IMR-90 (cell line): Measurements from ENCODE around the gene CHMP4B. TPM values are rescaled to one million over a fixed set of nuclear protein-coding genes. Genes with fewer than 3 reads are reported as not detected.

Experiments used
- ATAC-seq: fragments of 200-7000 bp; cut with Tn5 transposase; 2 replicates; pipeline ENCODE4 v1.9.1; 2020; ENCODE audit warnings: low read depth, mild to moderate bottlenecking, moderate library complexity
- BruUV-seq: library from RNA; stranded (reverse); fragments of 400-500 nt; replicated peaks from 2 replicates; lab custom pipeline; 2021; lab: Mats Ljungman, UMichigan
- CTCF ChIA-PET: fragments of 300-600 bp; formaldehyde crosslinking; extraction: SDS; loops from one replicate; lab custom pipeline; 2021; ENCODE audit warnings: antibody characterized with exemption; lab: Yijun Ruan, JAX
- POLR2A ChIA-PET: fragments of 300-600 bp; sonication (Branson Sonifier 250); formaldehyde crosslinking; loops from one replicate; lab custom pipeline; 2022; ENCODE audit warnings: antibody characterized with exemption; ENCODE audit not compliant: unreplicated experiment; lab: Charles Lee
- DNase-seq: peaks from one replicate; pipeline ENCODE4 v3.0.0; 2013
- H2AFZ ChIP-seq: replicated peaks from 2 replicates; pipeline ENCODE3; 2013; ENCODE audit warnings: low read length, mild to moderate bottlenecking; ENCODE audit not compliant: poor library complexity
- H2AK5ac ChIP-seq: 2 replicates; pipeline ENCODE4 v1.6.1; 2013; ENCODE audit warnings: low read depth, low read length, inconsistent platforms
- H2AK9ac ChIP-seq: replicated peaks from 2 replicates; pipeline ENCODE3; 2013; ENCODE audit warnings: mild to moderate bottlenecking, low read depth, low read length, moderate library complexity; ENCODE audit not compliant: poor library complexity
- H2BK120ac ChIP-seq: 2 replicates; pipeline ENCODE4 v1.6.1; 2013; ENCODE audit warnings: low read depth, low read length, inconsistent platforms
- H2BK15ac ChIP-seq: 3 replicates; pipeline ENCODE4 v1.6.1; 2013; ENCODE audit warnings: low read depth, low read length, inconsistent platforms
- H2BK20ac ChIP-seq: 2 replicates; pipeline ENCODE4 v1.6.1; 2013; ENCODE audit warnings: low read depth, mild to moderate bottlenecking, inconsistent platforms, low read length, moderate library complexity
- H2BK5ac ChIP-seq: 2 replicates; pipeline ENCODE4 v1.6.1; 2013; ENCODE audit warnings: mild to moderate bottlenecking, low read depth, low read length, inconsistent platforms; ENCODE audit not compliant: poor library complexity, severe bottlenecking
- H3K14ac ChIP-seq: replicated peaks from 2 replicates; pipeline ENCODE4 v1.6.1; 2013; ENCODE audit warnings: low read depth, low read length, inconsistent platforms
- H3K18ac ChIP-seq: 2 replicates; pipeline ENCODE4 v1.6.1; 2013; ENCODE audit warnings: low read depth, low read length, control low read depth
- H3K23ac ChIP-seq: 2 replicates; pipeline ENCODE4 v1.6.1; 2013; ENCODE audit warnings: low read depth, low read length, inconsistent platforms
- H3K27ac ChIP-seq: 2 replicates; pipeline ENCODE4 v1.5.1; 2013; ENCODE audit warnings: mild to moderate bottlenecking, control low read depth, low read length; ENCODE audit not compliant: insufficient read depth
- H3K27me3 ChIP-seq: 2 replicates; pipeline ENCODE4 v1.6.1; 2013; ENCODE audit warnings: low read length; ENCODE audit not compliant: control insufficient read depth, insufficient read depth
- H3K36me3 ChIP-seq: 2 replicates; pipeline ENCODE4 v1.6.1; 2013; ENCODE audit warnings: low read length, mixed read lengths; ENCODE audit not compliant: control insufficient read depth, insufficient read depth
- H3K4ac ChIP-seq: 2 replicates; pipeline ENCODE4 v1.6.1; 2013; ENCODE audit warnings: low read depth, low read length, inconsistent platforms
- H3K4me1 ChIP-seq: 2 replicates; pipeline ENCODE4 v1.6.1; 2013; ENCODE audit warnings: low read length, mixed read lengths; ENCODE audit not compliant: control insufficient read depth, insufficient read depth
- H3K4me2 ChIP-seq: 2 replicates; pipeline ENCODE4 v1.6.1; 2013; ENCODE audit warnings: low read depth, mild to moderate bottlenecking, control low read depth, low read length, moderate library complexity
- H3K4me3 ChIP-seq: 2 replicates; pipeline ENCODE4 v1.5.1; 2013; ENCODE audit warnings: low read depth, mild to moderate bottlenecking, control low read depth, low read length, moderate library complexity; ENCODE audit not compliant: insufficient read depth
- H3K56ac ChIP-seq: 2 replicates; pipeline ENCODE4 v1.6.1; 2013; ENCODE audit warnings: low read length, inconsistent platforms; ENCODE audit not compliant: insufficient read depth; ENCODE audit errors: extremely low read depth
- H3K79me1 ChIP-seq, 2 experiments: 2 replicates each; pipeline ENCODE4 v1.6.1; 2013; ENCODE audit warnings: low read length in 2 of 2, inconsistent platforms in 1 of 2, low read depth in 1 of 2
- H3K9ac ChIP-seq: 2 replicates; pipeline ENCODE4 v1.6.1; 2013; ENCODE audit warnings: low read depth, low read length, control low read depth
- H3K9me1 ChIP-seq: 2 replicates; pipeline ENCODE4 v1.6.1; 2013; ENCODE audit warnings: low read length, inconsistent platforms; ENCODE audit not compliant: insufficient read depth
- H3K9me3 ChIP-seq: 2 replicates; pipeline ENCODE4 v1.6.1; 2013; ENCODE audit warnings: low read length; ENCODE audit not compliant: control insufficient read depth, insufficient read depth
- H4K20me1 ChIP-seq: 2 replicates; pipeline ENCODE4 v1.6.1; 2013; ENCODE audit warnings: low read length, inconsistent platforms; ENCODE audit not compliant: insufficient read depth
- H4K5ac ChIP-seq: 2 replicates; pipeline ENCODE4 v1.6.1; 2013; ENCODE audit warnings: mild to moderate bottlenecking, low read depth, low read length, control low read depth
- H4K8ac ChIP-seq, 2 experiments: 2 replicates each; pipeline ENCODE4 v1.6.1; 2013; ENCODE audit warnings: low read depth in 2 of 2, low read length in 2 of 2, control low read depth in 1 of 2, inconsistent platforms in 1 of 2
- H4K91ac ChIP-seq: 2 replicates; pipeline ENCODE4 v1.6.1; 2013; ENCODE audit warnings: low read depth, low read length, inconsistent platforms; ENCODE audit not compliant: insufficient read depth
- BHLHE40 ChIP-seq: fragments of 150-350 bp; IDR thresholded peaks from 2 replicates; pipeline ENCODE4 v1.6.1; 2016; ENCODE audit warnings: mild to moderate bottlenecking, low read depth, low read length
- CEBPB ChIP-seq: IDR thresholded peaks from 2 replicates; pipeline ENCODE4 v1.6.1; 2012; ENCODE audit warnings: low read depth, low read length, improper control_type of control experiment
- CHD1 ChIP-seq: IDR thresholded peaks from 2 replicates; pipeline ENCODE4 v1.6.1; 2012; ENCODE audit warnings: low read depth, low read length, improper control_type of control experiment
- MAFK ChIP-seq: IDR thresholded peaks from 2 replicates; pipeline ENCODE4 v1.6.1; 2012; ENCODE audit warnings: low read depth, low read length, improper control_type of control experiment
- MXI1 ChIP-seq: IDR thresholded peaks from 2 replicates; pipeline ENCODE4 v1.6.1; 2012; ENCODE audit warnings: low read depth, mild to moderate bottlenecking, low read length, moderate library complexity, borderline replicate concordance
- RAD21 ChIP-seq: IDR thresholded peaks from 2 replicates; pipeline ENCODE4 v1.6.1; 2012; ENCODE audit warnings: low read length, improper control_type of control experiment
- RCOR1 ChIP-seq: IDR thresholded peaks from 2 replicates; pipeline ENCODE4 v1.6.1; 2012; ENCODE audit warnings: mild to moderate bottlenecking, low read length, improper control_type of control experiment; ENCODE audit not compliant: insufficient replicate concordance
- RFX5 ChIP-seq: IDR thresholded peaks from 2 replicates; pipeline ENCODE4 v1.8.0; 2012; ENCODE audit warnings: low read depth, mild to moderate bottlenecking, low read length, moderate library complexity
- SMC3 ChIP-seq: fragments of 150-350 bp; IDR thresholded peaks from 2 replicates; pipeline ENCODE4 v1.6.1; 2016; ENCODE audit warnings: low read depth, mild to moderate bottlenecking, antibody characterized with exemption, low read length, moderate library complexity
- USF2 ChIP-seq: fragments of 150-350 bp; IDR thresholded peaks from 2 replicates; pipeline ENCODE4 v1.6.1; 2017; ENCODE audit warnings: mild to moderate bottlenecking, antibody characterized with exemption, low read length, low read depth
- WGBS, 2 experiments: methylation state at CpG; one replicate each; pipeline versions ENCODE4 v1.1.5 to v1.1.7; 2013; ENCODE audit warnings: missing lambda C conversion rate in 2 of 2; ENCODE audit not compliant: insufficient read length in 1 of 2; ENCODE audit errors: extremely low coverage in 2 of 2; 5-methylcytosine and 5-hydroxymethylcytosine counted together
- dilution Hi-C: fragments of 300-500 bp; cut with HindIII; formaldehyde crosslinking; loops from one replicate; pipeline ENCODE4 v1.14.3; 2018; ENCODE audit warnings: low sequenced_read_pairs; ENCODE audit not compliant: unreplicated experiment
- in situ Hi-C: fragments of 300-500 bp; cut with MboI; formaldehyde crosslinking; loops from 3 replicates; pipeline ENCODE4 v1.14.3; 2019; ENCODE audit warnings: low sequenced_read_pairs, inconsistent platforms, mixed read lengths
- intact Hi-C: fragments of 100-400 bp; cut with micrococcal nuclease; formaldehyde crosslinking; loops from 2 replicates; pipeline ENCODE4 v1.10.0; 2022
- polyA plus RNA-seq, 3 experiments: library from polyadenylated mRNA; depleted of rRNA; stranded (reverse); fragments of >200 nt; gene quantifications; 2 replicates each; pipeline ENCODE4 v1.2.3, GENCODE V29; 2012; ENCODE audit warnings: low replicate concordance in 1 of 3
- total RNA-seq: library from RNA; depleted of rRNA; stranded (reverse); fragments of >200 nt; gene quantifications from 2 replicates; pipeline ENCODE4 v1.2.3, GENCODE V29; 2012

Gene CHMP4B
- total and polyA plus RNA-seq, 2 of the 4 experiments (the other 2 are of a cell fraction), result 30.3 to 94.8 TPM

- no peak for TF ChIP-seq CEBPB
- no peak for TF ChIP-seq MXI1
Measured at GRCh38 chr20:33825340-33826269, 14.5 kb downstream of the CHMP4B start (continued).

- Histone ChIP-seq H2AFZ (no peak overlapping the region), H3K4me2 (no peak overlapping the region; the same call in 1 of the 2 replicates), H2BK120ac (no peak overlapping the region), H3K9me1 (peaks cover 51% of the 10 kb centered on the region), H3K18ac (no peak overlapping the region), H3K4ac (no peak overlapping the region), H4K8ac (no peak overlapping the region), H3K14ac (no peak overlapping the region), H3K23ac (no peak overlapping the region), H3K9ac (no peak overlapping the region), H2BK20ac (no peak overlapping the region), H2AK5ac (no peak overlapping the region), H3K27ac (no peak overlapping the region), H4K5ac (no peak overlapping the region), H3K4me1 (peaks cover 25% of the 10 kb centered on the region), H3K56ac (no peak overlapping the region), H3K36me3 (peaks cover 3% of the 10 kb centered on the region; the same call in 1 of the 2 replicates), H2AK9ac (no peak overlapping the region), H4K20me1 (peaks cover 96% of the 10 kb centered on the region), H3K79me1 (peaks cover 55 to 92% of the 10 kb centered on the region in 2 experiments), H3K4me3 (no peak overlapping the region), H4K91ac (no peak overlapping the region), H2BK15ac (no peak overlapping the region), H3K27me3 (no peaks in the 10 kb centered on the region), H3K9me3 (no peaks in the 10 kb centered on the region), H2BK5ac (no peak overlapping the region)
- in situ Hi-C loops, result no loop called here
- BruUV-seq, result no TSS peak
- ATAC-seq (no peak), DNase-seq (no peak)
- intact Hi-C loops, result no loop called here
- ChIA-PET POLR2A (interaction anchor here (0.6 kb wide), 1 partner anchor 167 kb away, joined by 6 read pairs; no protein-coding TSS in a partner anchor), CTCF (interaction anchor here (1.1 kb wide), 1 partner anchor 9 kb away, joined by 3 read pairs; no protein-coding TSS in a partner anchor)
- TF ChIP-seq RFX5 (no peak), RCOR1 (no peak), RAD21 (no peak), BHLHE40 (no peak), SMC3 (no peak), USF2 (no peak), CHD1 (no peak), MAFK (no peak)
- dilution Hi-C loops, result no loop called here
- no CpG with 5 or more reads among the region's 5 CpGs for WGBS, 2 experiments
Measured at GRCh38 chr20:33826270-33826897, 15.2 kb downstream of the CHMP4B start.
